HepG2 (cell line): ENCODE data around the gene PIP4K2B. TPM values are rescaled to one million over a fixed set of nuclear protein-coding genes. Genes with fewer than 3 reads are reported as not detected.

Source experiments
- CHD2 ChIP-seq: IDR thresholded peaks from 2 replicates; pipeline ENCODE4 v1.6.1; 2011; ENCODE audit warnings: low read depth, low read length, improper control_type of control experiment
- EP300 ChIP-seq, 3 experiments: sonication (generic) in 1 of 3; formaldehyde crosslinking in 1 of 3; IDR thresholded peaks; 2 replicates each; pipeline versions ENCODE4 v1.5.1 to v1.6.1; 2011 to 2020; ENCODE audit warnings: low read depth in 2 of 3, low read length in 2 of 3, borderline replicate concordance in 1 of 3, improper control_type of control experiment in 1 of 3, mild to moderate bottlenecking in 1 of 3, missing genetic modification reagents in 1 of 3, moderate library complexity in 1 of 3
- FOXO1 ChIP-seq: sonication (generic); formaldehyde crosslinking; IDR thresholded peaks from 2 replicates; pipeline ENCODE4 v1.4.0; 2020; ENCODE audit warnings: missing genetic modification reagents
- HDAC6 ChIP-seq: fragments of 200-600 bp; sonication (generic); IDR thresholded peaks from 2 replicates; pipeline ENCODE4 v1.7.0; 2017; ENCODE audit warnings: mild to moderate bottlenecking, antibody characterized with exemption, low read length, low read depth
- IRF2 ChIP-seq: IDR thresholded peaks from 2 replicates; pipeline ENCODE4 v1.6.1; 2018; ENCODE audit warnings: missing genetic modification reagents, missing compliant biosample characterization
- PRDM4 ChIP-seq: sonication (generic); formaldehyde crosslinking; IDR thresholded peaks from 2 replicates; pipeline ENCODE4 v1.9.0; 2021; ENCODE audit warnings: missing genetic modification reagents, borderline replicate concordance
- RXRB ChIP-seq: IDR thresholded peaks from 2 replicates; pipeline ENCODE4 v1.6.1; 2016; ENCODE audit warnings: borderline replicate concordance, missing genetic modification reagents, missing compliant biosample characterization
- SMAD3 ChIP-seq: sonication (generic); formaldehyde crosslinking; IDR thresholded peaks from 2 replicates; pipeline ENCODE4 v1.4.0; 2020; ENCODE audit warnings: missing genetic modification reagents
- TARDBP ChIP-seq: sonication (generic); formaldehyde crosslinking; IDR thresholded peaks from 2 replicates; pipeline ENCODE4 v1.8.0; 2022; ENCODE audit warnings: mild to moderate bottlenecking, missing genetic modification reagents
- TFDP2 ChIP-seq: sonication (generic); formaldehyde crosslinking; IDR thresholded peaks from 2 replicates; pipeline ENCODE4 v1.4.0; 2020; ENCODE audit warnings: missing genetic modification reagents
- TP53 ChIP-seq: sonication (generic); formaldehyde crosslinking; conservative IDR thresholded peaks from 2 replicates; pipeline ENCODE4 v1.4.0; 2020; ENCODE audit warnings: missing genetic modification reagents
- ZFP82 ChIP-seq: sonication (generic); formaldehyde crosslinking; IDR thresholded peaks from 2 replicates; pipeline ENCODE4 v1.5.1; 2020; ENCODE audit warnings: mild to moderate bottlenecking, missing genetic modification reagents, borderline replicate concordance
- ZHX2 ChIP-seq, 2 experiments: sonication (generic) in 1 of 2; formaldehyde crosslinking in 1 of 2; IDR thresholded peaks; 2 replicates each; pipeline versions ENCODE4 v1.6.1 to v1.9.0; 2014 to 2022; ENCODE audit warnings: antibody characterized with exemption in 1 of 2, borderline replicate concordance in 1 of 2, inconsistent platforms in 1 of 2, low read depth in 1 of 2, missing genetic modification reagents in 1 of 2
- ZNF280B ChIP-seq: sonication (generic); formaldehyde crosslinking; IDR thresholded peaks from 2 replicates; pipeline ENCODE4 v1.5.0; 2020; ENCODE audit warnings: missing genetic modification reagents, mild to moderate bottlenecking, borderline replicate concordance
- ZNF34 ChIP-seq: sonication (generic); formaldehyde crosslinking; IDR thresholded peaks from 2 replicates; pipeline ENCODE4 v1.4.0; 2020; ENCODE audit warnings: mild to moderate bottlenecking, missing genetic modification reagents, borderline replicate concordance
- polyA plus RNA-seq, 8 experiments: library from polyadenylated mRNA; depleted of rRNA in 3 of 8; stranded (reverse) in 7 of 8; unstranded in 1 of 8; fragments of >200 nt; fragmentation: Illumina TruSeq in 4 of 8; extraction: Trizol in 4 of 8; gene quantifications; 2 replicates each; pipeline versions ENCODE4 v1.2.1 to v1.2.3, GENCODE V29; 2011 to 2016; ENCODE audit warnings: low read depth in 4 of 8, missing spikeins in 1 of 8, mixed read lengths in 1 of 8; ENCODE audit not compliant: insufficient read depth in 1 of 8
- total RNA-seq, 5 experiments: library from RNA; depleted of rRNA; stranded (reverse); fragments of >200 nt; fragmentation: Illumina TruSeq; extraction: Trizol; gene quantifications; 2 replicates each; pipeline ENCODE4 v1.2.3, GENCODE V29; 2016; ENCODE audit warnings: low read depth in 1 of 5

The PIP4K2B gene
- total and polyA plus RNA-seq, 2 of the 13 experiments (the other 11 are each of a cell fraction or from before 2014, with no cell fraction given) = 20.4 to 54.0 TPM

- TF ChIP-seq ZFP82 (CRISPR knock-in tag) = no peak
- TF ChIP-seq RXRB = peak; percentile 73
- TF ChIP-seq TFDP2 (CRISPR knock-in tag) = peak; percentile 67
- TF ChIP-seq TARDBP (CRISPR knock-in tag) = peak; percentile 87; the same call in 1 of the 2 replicates
- 0 out of 2 replicates have a peak, but pooled peaks have one; percentile 50 for TF ChIP-seq FOXO1 (CRISPR knock-in tag)
- peak; percentile 87; the same call in 1 of the 2 replicates for TF ChIP-seq SMAD3 (CRISPR knock-in tag)
- peak; percentile 72 for TF ChIP-seq IRF2 (CRISPR knock-in tag)
- 0 out of 2 replicates have a peak, but pooled peaks have one; percentile 24 for TF ChIP-seq CHD2
- TF ChIP-seq ZHX2 (IDR thresholded peaks at IDR 0.05; ENCODE audit: low read depth) = no peak
- TF ChIP-seq ZHX2 (CRISPR knock-in tag; IDR thresholded peaks at IDR 0.05; ENCODE audit: borderline replicate concordance) = no peak
- TF ChIP-seq EP300 (IDR thresholded peaks at IDR 0.05; ENCODE audit: low read depth in 2 of 2, low read length in 2 of 2) = peak in 1 of 2 experiments; percentile 44; a peak in 1 of 4 replicates
- no peak; the same call in 1 of the 2 replicates for TF ChIP-seq EP300 (CRISPR knock-in tag; IDR thresholded peaks at IDR 0.05; ENCODE audit: borderline replicate concordance)
- no peak for TF ChIP-seq PRDM4 (CRISPR knock-in tag)
- TF ChIP-seq ZNF34 (CRISPR knock-in tag) = 0 out of 2 replicates have a peak, but pooled peaks have one; percentile 5
- no peak for TF ChIP-seq HDAC6
- peak; percentile 66; the same call in 1 of the 2 replicates for TF ChIP-seq ZNF280B (CRISPR knock-in tag)
- TF ChIP-seq TP53 = no peak
Observed at GRCh38 chr17:38751808-38752307, 47.5 kb downstream of the PIP4K2B start (continued).
